GM12892 (cell line): ENCODE data around the gene ZNF197.

Experiments
- DNase-seq: peaks from one replicate; pipeline ENCODE4 v3.0.0; 2011; ENCODE audit not compliant: insufficient read length
- FAIRE-seq: peaks from 2 replicates; lab custom pipeline; 2011; peaks lifted over from hg19 to GRCh38; lab: Jason Lieb, UNC
- POLR2A ChIP-seq: IDR thresholded peaks from 2 replicates; pipeline ENCODE4 v1.6.1; 2011; ENCODE audit warnings: low read depth, low read length, control low read depth
- POLR2AphosphoS5 ChIP-seq: IDR thresholded peaks from 2 replicates; pipeline ENCODE4 v1.6.1; 2011; ENCODE audit warnings: low read depth, low read length, control low read depth
- TAF1 ChIP-seq: IDR thresholded peaks from 2 replicates; pipeline ENCODE4 v1.6.1; 2011; ENCODE audit warnings: low read depth, mild to moderate bottlenecking, control low read depth, low read length, borderline replicate concordance

The ZNF197 gene

DNA sequence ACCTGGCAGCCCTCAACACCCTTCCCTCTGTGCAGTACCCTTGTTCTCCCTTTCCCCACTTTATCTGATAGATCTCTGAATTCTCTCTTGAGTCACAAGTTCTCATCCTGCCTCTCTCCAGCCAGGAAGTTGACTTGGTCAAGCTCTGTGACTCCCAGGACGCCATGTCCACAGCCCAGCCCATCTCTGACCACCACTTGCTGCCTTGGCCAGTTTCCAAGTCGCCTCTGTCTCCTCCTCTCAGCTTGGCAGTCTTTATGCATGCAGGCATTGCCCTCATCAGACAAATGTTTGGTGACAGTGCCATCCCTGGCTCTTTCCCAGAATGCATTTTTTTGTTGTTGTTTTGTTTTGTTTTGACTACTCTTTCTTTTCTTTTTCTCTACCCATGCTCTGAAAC, 49.4 kb downstream of the ZNF197 start:
- DNase-seq (no peak), FAIRE-seq (no peak)
- no peak for TF ChIP-seq POLR2A
- no peak for TF ChIP-seq POLR2AphosphoS5
- TF ChIP-seq TAF1, result no peak

DNA sequence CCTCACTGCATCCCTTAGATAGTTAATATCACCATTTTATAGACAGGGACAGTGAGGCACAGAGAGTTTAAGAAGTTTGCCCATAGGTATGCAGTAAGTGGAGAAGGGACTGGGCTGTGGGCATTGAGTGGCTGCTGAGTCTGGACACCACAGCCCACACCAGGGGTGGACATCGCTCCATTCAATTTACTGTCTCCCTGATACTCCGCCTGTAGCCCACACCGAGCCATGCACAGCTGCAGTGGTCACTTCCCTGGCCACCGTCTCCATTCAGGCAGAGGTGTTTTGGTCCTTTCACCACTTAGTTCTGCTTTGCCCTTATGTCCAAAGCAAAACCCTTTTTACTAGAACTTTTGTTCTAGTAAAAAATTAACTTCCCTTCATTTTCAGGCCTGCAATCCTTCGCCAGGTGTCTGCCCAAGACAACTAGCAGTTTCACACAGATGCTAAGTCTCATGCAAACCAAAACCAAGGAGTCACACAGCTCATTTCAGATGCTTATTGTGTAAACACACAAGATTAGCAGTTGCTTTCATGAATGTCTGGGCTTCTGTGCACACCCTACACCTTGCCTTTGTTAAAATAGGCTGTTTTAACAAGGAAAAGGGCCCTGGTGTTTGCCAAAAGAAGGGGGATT, 53.8 kb downstream of the ZNF197 start:
- DNase-seq (no peak), FAIRE-seq (no peak)
- TF ChIP-seq POLR2A (no peak), POLR2AphosphoS5 (no peak)

DNA sequence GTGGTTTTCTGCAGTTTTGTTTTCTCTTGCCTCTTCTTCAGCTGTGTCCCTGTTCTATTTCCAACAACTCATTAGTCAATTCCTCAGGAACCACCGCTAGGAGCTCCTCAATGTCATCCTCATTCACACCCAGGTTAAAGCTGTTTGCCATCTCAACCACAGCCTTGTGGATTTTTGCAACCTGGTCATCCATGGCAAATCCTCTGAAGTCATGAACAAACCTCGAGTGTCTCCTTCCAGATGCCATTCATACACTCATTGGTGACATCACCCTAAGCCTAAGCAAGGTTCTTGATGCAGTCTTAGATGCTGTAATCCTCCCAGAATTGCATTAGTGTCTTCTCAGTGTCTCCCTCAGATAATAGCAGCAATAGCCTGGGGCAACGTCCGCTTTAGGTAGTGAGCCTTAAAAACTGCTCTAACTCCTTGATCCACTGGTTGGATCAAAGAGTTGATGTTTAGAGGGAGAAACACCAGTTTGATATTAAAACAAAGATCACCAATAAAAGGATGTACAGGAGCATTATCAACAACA, 56.2 kb downstream of the ZNF197 start:
- no peak for TF ChIP-seq POLR2A
- no peak for TF ChIP-seq POLR2AphosphoS5
- TF ChIP-seq TAF1, result no peak
- FAIRE-seq (no peak), DNase-seq (no peak)

DNA sequence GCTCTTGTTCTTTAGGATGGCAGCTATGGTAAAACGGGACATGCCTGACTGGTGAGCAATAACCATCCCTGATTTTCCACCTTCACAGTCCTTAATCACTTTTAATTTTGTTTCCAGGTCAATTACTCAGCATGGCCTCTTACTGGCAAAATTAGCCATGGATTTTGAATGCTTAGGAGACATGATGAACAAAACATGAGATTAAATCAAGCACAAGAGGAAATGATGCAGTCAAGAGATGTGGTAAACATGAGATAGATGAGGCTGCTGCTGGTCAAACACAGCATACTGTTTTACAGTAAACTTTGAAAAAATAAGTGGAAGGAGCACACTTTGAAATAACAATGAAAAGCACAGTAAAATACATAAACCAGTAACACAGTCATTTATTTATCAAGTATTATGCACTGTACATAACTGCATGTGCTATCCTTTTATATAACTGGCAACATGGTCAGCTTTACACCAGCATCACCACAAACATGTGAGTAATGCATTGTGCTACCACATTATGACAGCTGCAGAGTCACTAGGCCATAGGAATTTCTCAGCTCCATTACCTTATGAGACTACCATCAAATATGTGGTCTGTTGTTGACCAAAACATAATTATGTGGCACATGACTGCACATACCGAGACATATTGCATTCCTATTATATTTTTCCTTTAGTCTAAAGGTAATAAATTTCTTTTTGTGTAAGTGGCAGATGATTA, 57.5 kb downstream of the ZNF197 start:
- no peak for TF ChIP-seq POLR2AphosphoS5
- no peak for TF ChIP-seq TAF1
- TF ChIP-seq POLR2A, result no peak
- no peak for FAIRE-seq
- DNase-seq, result no peak

DNA sequence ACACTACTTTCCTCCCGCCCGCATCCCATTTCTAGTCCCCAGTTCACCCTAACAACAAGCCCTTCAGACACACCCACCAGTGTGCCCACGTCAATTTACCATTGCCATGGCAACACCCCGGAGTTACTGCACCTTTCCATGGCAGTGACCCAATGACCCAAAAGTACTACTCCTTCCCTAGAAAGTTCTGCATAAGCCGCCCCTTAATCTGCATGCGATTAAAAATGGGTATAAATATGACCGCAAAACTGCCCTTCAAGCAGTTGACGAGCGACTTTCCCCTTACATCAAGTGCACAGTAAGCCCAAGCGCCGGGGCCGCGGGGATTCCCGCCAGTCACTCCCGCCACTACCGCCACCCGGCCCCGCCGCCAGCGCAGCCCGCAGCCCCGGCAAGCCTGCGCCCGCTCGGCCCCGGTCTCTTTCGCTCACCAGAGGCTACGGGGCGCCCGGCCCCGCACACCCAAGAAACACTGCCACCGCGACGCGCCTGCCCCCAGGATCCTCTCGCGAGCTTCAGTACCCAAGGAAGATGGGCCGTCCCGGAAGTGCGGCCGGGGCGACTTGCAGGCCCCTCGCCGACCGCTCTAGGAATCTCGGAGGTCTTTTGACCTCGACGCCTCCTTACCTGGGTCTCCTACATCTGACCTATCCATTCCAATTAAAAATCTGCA, 60.4 kb downstream of the ZNF197 start:
- TF ChIP-seq TAF1 (no peak; the same call in 1 of the 2 replicates), POLR2AphosphoS5 (no peak), POLR2A (peak; percentile 67; the same call in 1 of the 2 replicates)
- DNase-seq, result peak; percentile 65
- FAIRE-seq, result peak; percentile 56

DNA sequence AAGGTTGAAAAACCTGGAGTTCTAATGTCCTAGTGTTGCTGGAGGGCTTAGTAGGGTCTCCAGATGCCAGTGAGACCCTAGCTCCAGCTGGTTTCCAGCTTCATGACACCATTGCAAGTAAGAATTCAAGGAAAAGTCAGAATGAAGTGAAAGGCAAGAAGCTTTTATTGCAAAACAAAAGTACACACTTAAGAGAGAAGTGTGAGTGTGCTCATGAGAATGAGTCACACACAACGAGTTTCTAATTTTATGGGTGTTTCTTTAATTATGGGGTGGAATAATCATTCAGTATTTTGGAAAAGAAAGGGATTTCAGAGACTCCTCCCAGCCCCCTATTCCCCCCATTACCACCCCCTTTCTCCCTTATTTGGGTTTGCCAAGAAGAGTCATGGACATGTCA, 63.1 kb downstream of the ZNF197 start:
- DNase-seq, result no peak
- no peak for TF ChIP-seq POLR2AphosphoS5
- no peak for TF ChIP-seq TAF1
- TF ChIP-seq POLR2A, result no peak
- no peak for FAIRE-seq
